ENCODE measurements around the gene FGD3. TPM values are rescaled to one million over a fixed set of nuclear protein-coding genes. Genes with fewer than 3 reads are reported as not detected.

Gene FGD3
- total RNA-seq, 6 experiments from 2014 or later, result not detected

DNA sequence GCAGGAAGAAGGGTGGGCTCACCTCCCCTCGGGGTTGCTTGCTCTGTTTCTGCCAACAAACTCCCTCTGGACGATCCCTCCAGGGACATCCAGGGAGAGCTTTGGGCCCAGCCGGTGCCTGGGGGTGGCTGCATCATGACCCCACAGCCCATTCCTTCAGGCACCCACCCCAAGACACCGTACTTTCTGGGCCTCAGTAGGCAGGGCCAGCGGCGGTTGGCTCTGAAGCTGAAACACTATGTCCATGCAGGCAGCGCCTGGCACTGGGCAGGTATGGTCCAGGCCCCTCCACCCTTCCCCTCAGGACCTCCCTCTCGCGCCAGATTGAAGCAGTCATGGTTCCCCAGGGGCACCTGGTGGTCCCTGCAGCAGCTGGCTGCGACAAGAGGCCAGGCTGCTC lies 92.7 kb downstream of the FGD3 start:
- no peak overlapping the region for H3K27ac Mint-ChIP-seq
- no peaks in the 10 kb centered on the region for H3K36me3 Mint-ChIP-seq (ENCODE audit: low read depth)
- H3K27me3 Mint-ChIP-seq (ENCODE audit: insufficient read depth), result peaks cover 13% of the 10 kb centered on the region
- H3K4me3 Mint-ChIP-seq, result no peak overlapping the region
- H3K9me3 Mint-ChIP-seq, result peaks cover 3% of the 10 kb centered on the region; the same call in 1 of the 2 replicates
- no peak for DNase-seq
- no peaks in the 10 kb centered on the region for H3K4me1 Mint-ChIP-seq (ENCODE audit: low read depth)
- TF ChIP-seq, protein P1, sequence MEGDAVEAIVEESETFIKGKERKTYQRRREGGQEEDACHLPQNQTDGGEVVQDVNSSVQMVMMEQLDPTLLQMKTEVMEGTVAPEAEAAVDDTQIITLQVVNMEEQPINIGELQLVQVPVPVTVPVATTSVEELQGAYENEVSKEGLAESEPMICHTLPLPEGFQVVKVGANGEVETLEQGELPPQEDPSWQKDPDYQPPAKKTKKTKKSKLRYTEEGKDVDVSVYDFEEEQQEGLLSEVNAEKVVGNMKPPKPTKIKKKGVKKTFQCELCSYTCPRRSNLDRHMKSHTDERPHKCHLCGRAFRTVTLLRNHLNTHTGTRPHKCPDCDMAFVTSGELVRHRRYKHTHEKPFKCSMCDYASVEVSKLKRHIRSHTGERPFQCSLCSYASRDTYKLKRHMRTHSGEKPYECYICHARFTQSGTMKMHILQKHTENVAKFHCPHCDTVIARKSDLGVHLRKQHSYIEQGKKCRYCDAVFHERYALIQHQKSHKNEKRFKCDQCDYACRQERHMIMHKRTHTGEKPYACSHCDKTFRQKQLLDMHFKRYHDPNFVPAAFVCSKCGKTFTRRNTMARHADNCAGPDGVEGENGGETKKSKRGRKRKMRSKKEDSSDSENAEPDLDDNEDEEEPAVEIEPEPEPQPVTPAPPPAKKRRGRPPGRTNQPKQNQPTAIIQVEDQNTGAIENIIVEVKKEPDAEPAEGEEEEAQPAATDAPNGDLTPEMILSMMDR (IDR thresholded peaks at IDR 0.05), result no peak

DNA sequence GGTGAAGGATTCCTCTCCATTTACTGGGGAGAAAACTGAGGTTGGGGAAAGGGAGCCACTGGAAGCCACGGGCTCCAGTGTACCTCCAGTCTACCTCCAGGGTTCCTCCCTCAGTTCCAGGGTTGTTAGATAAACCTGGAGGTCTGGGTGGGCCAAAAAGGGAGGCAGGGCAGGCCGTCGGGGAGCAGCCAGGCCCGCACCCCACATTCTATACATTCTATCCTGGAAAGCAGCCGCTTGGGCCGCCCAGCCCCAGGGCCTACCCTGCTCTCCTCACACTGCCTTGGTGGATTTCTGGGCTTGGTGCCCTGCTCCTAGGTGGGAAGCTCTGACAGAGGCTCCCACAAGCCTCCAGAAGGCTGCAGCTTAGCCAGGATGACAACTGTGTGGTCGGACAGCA lies 93.1 kb downstream of the FGD3 start:
- H3K27me3 Mint-ChIP-seq (ENCODE audit: insufficient read depth), result peaks cover 13% of the 10 kb centered on the region
- no peak overlapping the region for H3K27ac Mint-ChIP-seq
- H3K9me3 Mint-ChIP-seq, result peaks cover 5% of the 10 kb centered on the region
- TF ChIP-seq, protein P1 (IDR thresholded peaks at IDR 0.05), result no peak
- no peak for DNase-seq
- no peaks in the 10 kb centered on the region for H3K36me3 Mint-ChIP-seq (ENCODE audit: low read depth)
- no peaks in the 10 kb centered on the region for H3K4me1 Mint-ChIP-seq (ENCODE audit: low read depth)
- no peak overlapping the region for H3K4me3 Mint-ChIP-seq

DNA sequence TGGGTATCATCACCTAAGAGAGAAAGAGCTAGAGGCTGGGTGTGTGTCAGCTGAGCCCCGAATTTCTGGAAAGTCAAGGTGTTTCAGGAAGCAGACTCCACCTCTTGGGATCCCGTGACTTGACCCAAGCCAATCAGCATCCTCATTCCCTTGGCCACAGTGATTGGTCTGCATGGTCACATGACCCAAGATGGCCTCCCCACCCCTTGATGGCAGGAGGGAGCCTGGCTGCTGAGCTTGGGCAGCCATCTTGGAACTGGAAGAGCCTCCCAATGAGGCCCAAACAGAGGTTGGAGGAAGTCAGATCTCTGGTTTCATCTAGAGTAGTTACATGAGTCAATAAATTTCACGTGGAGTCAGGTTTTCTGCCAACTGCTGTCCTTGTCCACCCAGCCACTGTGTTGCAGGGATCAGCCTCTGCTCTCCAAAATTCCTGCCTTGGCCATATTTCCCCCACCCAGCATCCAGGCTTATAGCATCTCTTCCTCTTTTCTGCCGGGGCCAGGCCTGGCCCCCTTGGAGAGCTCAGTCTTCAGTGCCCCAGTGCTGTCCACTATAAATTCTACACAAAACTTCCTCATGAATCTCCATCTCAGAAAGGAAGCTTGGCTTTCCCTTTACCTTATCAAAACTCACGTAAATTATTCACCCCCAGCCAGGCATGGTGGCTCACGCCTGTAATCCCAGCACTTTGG lies 93.9 kb downstream of the FGD3 start:
- Mint-ChIP-seq H3K4me3 (no peak overlapping the region), H3K36me3 (ENCODE audit: low read depth) (no peaks in the 10 kb centered on the region), H3K27ac (no peak overlapping the region), H3K27me3 (ENCODE audit: insufficient read depth) (peaks cover 10% of the 10 kb centered on the region), H3K4me1 (ENCODE audit: low read depth) (no peaks in the 10 kb centered on the region), H3K9me3 (peaks cover 9% of the 10 kb centered on the region)
- TF ChIP-seq, protein P1 (IDR thresholded peaks at IDR 0.05), result no peak
- DNase-seq, result no peak

DNA sequence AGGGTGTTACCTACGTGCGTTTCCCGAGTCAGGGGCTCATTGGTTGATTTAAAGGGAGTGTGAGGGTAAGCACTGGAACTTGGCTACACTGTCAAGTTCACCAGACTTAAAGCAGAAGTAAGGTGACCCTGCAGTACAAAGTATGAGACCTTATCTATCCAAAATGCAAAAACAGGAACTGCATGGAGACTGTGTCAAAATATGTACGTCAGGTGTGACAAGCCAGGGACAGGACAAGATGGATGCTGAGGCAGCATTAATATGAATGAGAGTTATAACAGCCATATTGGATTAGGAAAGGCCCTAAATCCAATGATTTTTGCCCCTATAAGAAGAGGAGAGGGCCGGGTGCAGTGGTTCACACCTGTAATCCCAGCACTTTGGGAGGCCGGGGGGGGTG lies 95.8 kb downstream of the FGD3 start:
- DNase-seq, result no peak
- Mint-ChIP-seq H3K36me3 (ENCODE audit: low read depth) (no peaks in the 10 kb centered on the region), H3K4me1 (ENCODE audit: low read depth) (no peaks in the 10 kb centered on the region), H3K27ac (no peak overlapping the region), H3K27me3 (ENCODE audit: insufficient read depth) (peaks cover 10% of the 10 kb centered on the region), H3K4me3 (no peak overlapping the region), H3K9me3 (peaks cover 9% of the 10 kb centered on the region)
- TF ChIP-seq, protein P1 (IDR thresholded peaks at IDR 0.05), result no peak

DNA sequence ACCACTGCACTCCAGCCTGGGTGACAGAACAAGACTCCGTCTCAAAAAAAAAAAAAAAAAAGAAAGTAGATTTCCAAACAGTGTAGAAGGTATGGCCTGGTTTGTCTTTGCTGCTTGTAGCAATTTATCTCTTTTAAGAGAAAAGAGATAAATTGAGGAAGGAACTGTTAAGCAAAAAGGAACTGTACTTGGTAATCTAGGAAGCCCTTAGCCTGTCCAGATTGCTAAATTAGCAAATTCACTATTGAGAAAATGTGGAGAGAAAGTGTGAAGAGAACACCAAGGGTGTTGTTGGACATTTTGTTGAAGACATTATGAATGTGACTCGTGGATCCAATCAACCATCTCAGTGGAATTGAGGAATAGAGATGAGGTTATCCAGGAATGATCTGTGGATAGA lies 98.2 kb downstream of the FGD3 start:
- no peak overlapping the region for H3K27ac Mint-ChIP-seq
- TF ChIP-seq, protein P1 (IDR thresholded peaks at IDR 0.05), result no peak
- no peak overlapping the region for H3K4me3 Mint-ChIP-seq
- H3K36me3 Mint-ChIP-seq (ENCODE audit: low read depth), result no peaks in the 10 kb centered on the region
- H3K9me3 Mint-ChIP-seq, result peaks cover 9% of the 10 kb centered on the region
- no peaks in the 10 kb centered on the region for H3K4me1 Mint-ChIP-seq (ENCODE audit: low read depth)
- peaks cover 10% of the 10 kb centered on the region for H3K27me3 Mint-ChIP-seq (ENCODE audit: insufficient read depth)
- DNase-seq, result no peak
